HG03575 (cell line): ENCODE data around the gene KLHL6.

Experiments used
- ATAC-seq: cut with Tn5 transposase; IDR thresholded peaks from one replicate; pipeline ENCODE4 v1.9.1; 2021; ENCODE audit not compliant: unreplicated experiment, insufficient number of reproducible peaks, low FRiP score; ENCODE audit errors: extremely low read depth

Gene KLHL6, protein sequence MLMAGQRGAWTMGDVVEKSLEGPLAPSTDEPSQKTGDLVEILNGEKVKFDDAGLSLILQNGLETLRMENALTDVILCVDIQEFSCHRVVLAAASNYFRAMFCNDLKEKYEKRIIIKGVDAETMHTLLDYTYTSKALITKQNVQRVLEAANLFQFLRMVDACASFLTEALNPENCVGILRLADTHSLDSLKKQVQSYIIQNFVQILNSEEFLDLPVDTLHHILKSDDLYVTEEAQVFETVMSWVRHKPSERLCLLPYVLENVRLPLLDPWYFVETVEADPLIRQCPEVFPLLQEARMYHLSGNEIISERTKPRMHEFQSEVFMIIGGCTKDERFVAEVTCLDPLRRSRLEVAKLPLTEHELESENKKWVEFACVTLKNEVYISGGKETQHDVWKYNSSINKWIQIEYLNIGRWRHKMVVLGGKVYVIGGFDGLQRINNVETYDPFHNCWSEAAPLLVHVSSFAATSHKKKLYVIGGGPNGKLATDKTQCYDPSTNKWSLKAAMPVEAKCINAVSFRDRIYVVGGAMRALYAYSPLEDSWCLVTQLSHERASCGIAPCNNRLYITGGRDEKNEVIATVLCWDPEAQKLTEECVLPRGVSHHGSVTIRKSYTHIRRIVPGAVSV

DNA sequence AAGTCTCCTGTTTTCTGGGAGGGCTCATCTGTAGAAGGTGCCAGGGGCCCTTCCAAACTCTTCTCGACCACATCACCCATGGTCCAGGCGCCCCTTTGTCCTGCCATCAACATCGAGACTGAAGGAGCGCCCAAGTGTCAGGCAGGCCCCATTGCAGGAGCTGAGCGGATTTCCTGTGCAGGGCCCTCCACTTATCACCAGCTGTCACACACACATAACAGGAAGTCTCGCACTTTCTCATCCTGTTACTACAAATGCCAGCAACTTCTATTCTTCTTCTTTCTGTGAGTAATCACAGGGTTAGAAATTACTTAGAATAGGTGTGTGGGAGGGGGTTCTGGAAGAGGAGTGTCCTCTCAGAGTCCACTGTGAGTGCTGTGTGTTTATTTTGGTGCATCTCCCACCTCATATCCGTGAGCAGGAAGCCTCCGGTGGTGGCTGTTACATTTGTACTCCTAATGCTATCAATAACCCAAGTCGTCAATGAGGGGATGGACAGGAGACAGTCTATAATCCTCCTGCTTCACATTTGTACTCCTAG, at the start of gene KLHL6:
KLHL6 (minus strand) TSS at position 166 of the 541 bp plus-strand sequence; CDS start at position 113, 53 bp downstream.
- ATAC-seq = peak; percentile 83

DNA sequence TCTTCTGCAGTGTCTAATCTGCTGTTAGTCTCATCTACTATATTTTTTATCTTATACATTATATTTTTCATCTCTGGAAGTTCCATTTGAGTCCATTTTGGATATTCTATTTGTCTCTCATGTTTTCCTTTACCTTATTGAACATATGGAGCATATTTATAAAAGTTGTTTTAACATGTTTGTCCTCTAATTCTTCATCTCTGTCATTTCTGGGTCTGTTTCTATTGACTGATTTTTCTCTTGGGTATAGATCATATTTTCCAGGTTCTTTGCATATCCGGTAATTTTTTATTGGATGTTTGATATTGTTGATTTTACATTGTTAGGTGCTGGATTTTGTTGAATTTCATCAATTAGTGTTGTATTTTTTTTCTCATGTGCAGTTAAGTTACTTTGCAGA, 42.5 kb upstream of the KLHL6 start:
- no peak for ATAC-seq

DNA sequence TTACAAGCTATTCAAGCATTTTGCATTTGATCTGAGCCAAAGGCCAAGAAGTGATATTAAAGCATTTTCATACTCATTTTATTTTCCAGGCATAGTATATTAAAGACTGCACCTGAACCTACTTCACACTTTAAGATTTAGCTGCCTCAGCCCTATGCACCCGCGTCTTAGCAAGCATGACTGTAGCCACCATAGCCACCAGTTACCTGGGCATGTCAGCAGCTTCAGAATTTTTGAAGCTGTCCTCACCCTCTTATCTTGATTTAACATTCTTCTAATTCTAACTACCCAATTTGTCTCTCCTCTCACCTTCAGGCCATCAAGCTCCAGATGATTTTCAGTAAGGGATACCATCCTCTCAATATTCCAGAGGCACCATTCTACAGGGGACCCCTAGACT, 39.1 kb upstream of the KLHL6 start:
- no peak for ATAC-seq

DNA sequence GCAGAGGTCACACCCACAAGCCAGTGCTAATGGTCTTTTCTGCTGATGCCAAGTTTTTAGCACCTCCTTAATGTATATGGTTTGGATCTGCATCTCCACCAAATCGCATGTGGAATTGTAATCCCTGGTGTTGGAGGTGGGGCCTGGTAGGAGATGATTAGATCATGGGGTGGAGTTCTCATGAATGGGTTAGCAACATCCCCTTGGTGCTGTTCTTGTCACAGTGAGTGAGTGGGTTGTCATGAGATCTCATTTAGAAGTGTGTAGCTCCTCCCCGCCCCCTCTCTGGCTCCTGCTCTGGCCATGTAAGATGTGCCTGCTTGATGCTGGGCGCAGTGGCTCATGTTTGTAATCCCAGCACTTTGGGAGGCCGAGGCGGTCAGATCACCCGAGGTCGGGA, 37.3 kb upstream of the KLHL6 start:
- ATAC-seq = no peak

DNA sequence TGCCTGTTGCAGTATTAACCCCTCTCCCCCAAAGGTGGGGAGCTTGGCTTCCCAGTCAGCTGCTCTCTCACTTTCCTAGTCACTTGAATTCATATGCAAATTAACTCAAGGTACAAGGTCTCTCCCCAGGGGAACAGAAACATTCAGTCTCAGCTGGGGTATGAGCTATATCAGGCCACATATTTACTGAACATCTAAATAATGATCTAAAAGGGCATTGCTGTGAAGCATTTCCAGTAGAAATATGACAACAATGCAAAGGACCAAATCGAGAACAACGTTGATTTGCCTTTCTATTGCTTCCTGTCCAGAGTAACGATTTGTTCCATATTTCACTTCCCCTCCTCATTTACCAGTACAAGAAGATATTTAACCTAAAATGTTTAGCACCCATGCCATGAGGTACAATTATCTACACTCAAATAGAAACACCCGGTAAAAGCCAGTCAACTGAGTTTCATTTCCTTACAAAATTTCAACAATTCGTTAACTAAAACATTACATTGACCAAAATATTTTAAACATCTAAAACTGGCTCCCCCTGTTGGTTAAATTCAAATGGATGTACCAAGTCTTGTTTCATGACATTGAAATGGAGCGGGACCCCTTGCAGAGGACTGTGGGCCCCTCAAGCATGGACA, 36.5 kb upstream of the KLHL6 start:
- peak; percentile 95 for ATAC-seq

DNA sequence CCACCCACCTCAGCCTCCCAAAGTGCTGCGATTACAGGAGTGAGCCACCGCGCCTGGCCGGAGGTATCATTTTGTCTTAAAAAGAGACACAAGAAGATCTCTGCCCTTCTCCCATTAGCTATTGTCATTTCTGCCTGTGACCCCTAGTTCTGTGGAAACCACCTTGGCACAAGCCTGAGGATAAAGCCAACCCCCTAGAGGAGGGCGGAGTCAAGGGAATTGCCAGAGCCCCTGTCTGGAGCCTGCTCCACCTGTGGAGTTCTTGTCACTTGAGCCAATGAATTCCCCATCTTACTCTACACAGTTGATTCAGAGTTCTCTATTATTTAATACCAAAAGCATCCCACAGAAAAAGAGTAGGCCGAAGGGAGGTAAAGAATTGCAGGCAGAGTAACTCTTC, 34.9 kb upstream of the KLHL6 start:
- ATAC-seq = no peak

DNA sequence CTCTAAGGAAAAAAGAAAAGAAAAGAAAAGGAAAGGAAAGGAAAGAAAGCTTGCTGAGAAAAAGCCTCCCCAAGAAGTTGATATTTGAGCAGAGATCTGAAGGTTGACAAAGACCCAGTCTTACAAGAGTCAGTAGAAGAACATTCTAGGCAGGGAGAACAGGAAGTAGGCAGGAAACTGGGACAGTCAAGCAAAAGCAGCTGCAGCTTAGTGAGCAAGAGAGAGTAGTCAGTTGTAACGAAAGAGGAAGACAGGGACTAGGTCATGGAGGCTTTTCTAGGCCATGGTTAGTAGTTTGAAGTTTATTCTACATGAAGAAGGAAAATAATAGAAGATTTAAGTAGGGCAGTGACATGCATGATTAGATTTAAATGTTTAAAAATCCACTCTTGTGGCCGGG, 31.8 kb upstream of the KLHL6 start:
- no peak for ATAC-seq

DNA sequence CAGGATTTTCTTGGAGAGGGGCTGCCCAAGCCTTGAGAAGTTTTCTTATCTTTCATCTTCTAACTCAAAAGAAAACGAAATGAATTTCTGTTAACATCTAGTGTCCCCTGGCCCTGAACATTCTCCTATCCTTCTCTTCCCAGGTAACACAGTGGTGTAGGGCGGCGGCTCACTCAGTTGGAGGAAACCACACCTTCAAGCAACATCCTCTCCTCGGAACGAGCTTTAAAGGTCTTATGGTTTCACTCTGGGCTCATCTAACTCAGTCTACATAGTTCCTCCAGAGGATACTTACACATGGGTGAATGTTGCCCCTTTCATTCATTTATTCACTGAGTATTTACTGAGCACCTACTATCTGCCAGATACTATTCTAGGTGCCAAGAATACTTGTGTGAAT, 31.0 kb upstream of the KLHL6 start:
- ATAC-seq = no peak

DNA sequence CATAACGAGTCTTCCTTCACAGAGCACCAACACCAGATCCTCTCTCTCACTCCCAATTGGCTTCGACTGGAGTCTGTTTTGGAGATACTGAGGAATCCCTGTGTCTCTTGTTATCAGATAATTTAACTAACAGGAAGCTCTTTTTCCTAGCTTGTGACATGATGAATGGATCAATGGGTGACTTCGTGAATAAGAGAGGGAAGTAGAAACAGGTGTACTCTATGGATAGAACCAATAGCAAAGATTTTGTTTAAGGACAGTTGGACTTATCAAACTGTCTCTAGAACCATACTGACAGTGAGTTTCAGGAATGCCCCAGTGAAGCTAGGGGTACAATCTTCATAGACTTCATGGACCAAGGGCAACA, 29.4 kb upstream of the KLHL6 start:
- ATAC-seq = no peak

DNA sequence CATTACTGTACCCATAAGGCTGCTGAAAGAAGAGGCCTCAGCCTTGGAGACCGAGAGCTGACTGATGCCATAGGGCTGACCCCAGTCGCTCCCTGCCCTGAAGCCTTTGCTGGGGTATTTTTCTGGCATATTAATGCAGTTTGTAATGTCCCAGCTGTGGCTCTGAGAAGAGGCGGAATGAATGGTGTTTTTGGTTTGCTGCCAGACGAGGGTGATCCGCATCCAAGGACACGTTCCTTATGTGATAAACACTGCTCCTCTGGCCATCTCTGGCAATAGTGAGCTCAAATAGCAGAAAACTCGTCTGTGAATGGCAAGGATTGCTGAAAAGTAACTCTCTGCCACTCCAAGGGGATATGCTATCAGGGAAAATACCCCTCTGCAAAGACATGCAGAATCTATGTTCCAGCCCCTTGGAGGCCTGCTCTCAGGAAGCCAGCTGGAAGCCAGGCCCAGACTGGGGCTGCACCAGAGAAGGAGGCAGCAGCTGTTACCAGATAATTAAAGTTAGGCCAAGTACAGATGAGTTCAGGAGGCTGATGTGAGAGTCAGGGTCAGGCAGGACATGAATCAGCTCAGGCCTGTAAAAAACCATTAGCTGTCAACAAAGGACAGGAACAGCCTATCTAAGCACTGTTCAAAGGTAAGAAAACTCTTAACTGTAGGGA, 28.9 kb upstream of the KLHL6 start:
- no peak for ATAC-seq

DNA sequence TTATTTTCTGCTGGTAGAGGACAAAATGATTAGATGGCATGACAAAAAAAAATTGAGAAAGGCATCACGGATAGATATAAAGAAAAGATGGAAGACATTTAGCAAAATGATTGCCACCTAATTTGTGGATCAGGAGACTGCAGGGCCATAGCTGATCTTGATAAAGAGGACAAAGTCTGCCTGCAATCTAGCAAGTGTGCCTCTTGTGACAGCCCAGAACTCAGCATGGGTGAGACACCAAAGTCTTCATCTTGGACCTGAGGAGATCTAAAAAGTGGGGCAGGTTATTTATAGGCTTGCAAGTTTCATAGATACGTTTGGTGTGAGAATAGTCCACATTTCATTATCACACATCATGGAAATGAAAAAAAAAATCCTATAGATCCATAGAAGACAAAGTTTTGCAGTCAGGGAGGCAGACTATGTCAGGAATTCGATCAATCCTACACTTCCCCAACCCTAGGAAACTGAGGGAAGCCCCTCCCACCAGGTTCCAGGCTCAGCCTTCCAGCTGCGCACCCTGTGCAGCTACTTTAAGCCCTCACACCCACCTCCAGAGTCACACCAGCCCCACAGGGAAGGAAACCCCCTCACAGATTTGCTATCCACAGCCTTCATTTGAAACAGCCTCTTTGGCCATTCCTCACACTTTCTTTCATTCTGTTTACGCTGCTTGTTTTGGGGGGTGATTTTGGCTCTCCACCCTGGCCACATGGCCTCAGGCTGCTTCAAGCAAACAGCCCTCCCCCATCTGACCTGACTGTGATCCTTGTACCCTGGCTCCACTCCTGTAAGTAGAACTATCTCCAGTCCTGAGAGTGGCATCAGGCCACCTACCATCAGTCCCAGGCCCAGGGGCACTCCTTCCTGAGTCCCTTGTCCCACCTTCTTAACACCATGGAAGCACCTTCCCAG, 28.1 kb upstream of the KLHL6 start:
- ATAC-seq = no peak

DNA sequence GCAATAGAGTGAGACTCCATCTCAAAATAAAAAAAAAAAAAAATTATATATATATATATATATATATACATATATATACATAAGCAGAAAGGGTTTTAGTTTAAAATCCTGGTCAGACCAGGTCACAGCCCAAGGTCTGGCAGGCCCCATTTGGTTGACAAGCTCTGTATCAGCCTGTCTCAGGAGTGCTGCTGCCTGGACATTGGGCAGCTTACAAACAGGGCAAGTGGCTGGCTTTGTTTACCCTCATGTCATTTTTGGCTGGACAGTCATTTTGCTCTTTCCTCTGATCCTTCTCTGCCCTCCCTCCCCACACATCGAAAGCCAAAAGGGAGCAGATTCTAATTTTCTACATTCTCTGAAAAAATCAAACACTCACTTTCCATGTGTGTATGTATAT, 26.7 kb upstream of the KLHL6 start:
- ATAC-seq = no peak

DNA sequence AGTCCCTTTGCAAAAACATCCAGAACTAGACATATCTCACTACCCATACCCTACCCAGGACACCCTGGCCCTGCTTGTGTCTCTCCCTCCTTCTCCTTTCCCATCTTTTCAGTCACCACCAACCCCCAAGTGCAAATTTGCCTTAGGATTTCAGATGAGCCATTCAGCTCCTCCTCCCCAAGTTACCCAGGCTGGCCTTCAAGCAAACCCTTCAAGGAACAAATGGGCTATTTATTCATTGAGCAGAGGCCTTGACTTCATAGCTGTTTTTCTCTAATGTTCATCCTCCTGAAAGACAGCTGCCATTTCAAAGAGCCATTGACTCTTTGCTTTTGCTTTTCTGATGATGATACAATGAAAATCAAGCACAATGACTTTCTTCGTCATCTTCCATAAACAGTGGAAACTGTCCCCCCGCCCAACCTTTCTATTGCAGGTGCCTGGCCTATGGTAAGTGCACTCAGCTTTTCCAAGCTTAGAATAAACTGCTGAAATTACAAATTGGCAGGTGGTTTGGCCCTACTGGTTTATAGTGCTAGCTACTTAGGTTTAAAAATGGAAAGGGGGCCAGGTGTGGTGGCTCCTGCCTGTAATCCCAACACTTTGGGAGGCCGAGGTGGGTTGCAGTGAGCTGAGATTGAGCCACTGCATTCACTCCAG, 26.1 kb upstream of the KLHL6 start:
- no peak for ATAC-seq

DNA sequence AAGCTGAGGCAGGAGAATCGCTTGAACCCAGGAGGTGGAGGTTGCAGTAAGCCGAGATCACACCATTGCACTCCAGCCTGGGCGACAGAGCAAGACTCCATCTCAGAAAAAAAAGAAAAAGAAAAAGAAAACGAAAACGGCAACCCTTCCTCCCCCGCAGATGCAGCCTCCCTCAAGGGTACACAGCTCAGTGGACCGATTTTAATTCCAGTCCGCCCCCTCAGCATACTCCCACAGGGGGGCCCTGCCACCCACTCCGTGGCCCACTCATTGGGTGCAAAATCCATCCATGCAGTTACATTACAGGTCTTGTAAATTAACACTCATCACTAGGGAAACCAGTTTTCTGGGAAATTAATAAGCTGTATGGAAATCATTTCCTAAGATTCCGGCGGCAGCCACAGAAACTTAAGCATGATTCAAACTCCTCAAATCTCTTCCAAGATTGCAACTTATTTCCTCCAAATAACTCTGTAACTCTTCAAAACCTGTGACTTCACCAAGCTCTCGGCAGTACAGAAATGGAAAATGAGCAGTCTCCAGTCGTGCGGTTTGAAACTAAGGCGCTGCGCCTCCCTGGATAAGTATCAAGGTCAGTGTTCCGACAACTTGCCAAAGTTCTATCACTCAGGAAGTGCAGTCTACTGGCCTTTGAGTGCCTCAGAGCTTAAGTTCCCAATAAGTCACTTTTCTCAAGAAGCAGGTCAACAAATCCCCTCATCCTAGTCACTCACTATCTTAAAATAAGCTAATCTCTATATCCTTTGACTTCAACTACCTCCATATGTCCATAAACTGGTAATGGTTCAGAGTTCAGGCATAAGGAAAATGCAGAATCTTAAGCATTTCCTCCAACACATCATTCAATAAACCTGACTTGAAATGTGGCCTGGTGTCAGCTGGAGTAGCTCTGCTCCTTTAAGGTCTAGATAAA, 24.7 kb upstream of the KLHL6 start:
- ATAC-seq = no peak

DNA sequence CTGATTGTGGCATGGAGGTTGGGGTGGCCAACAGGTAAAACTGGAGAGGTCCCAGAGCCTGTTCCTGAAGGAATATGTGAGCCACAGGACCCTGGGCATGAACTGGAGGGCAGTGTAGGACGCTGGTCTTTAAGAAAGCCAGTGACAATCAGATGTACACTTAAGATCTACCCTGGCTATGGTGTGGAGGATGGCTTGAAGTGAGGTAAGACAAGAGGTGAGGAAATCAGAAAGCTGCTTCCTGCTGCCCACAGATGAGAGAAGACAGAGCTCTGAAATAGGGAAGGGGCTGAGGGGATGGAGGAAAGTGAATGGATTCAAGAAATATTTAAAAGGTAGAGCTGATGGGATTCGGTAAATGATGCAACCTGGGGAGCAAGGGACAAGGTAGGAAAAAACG, 22.7 kb upstream of the KLHL6 start:
- ATAC-seq = no peak

DNA sequence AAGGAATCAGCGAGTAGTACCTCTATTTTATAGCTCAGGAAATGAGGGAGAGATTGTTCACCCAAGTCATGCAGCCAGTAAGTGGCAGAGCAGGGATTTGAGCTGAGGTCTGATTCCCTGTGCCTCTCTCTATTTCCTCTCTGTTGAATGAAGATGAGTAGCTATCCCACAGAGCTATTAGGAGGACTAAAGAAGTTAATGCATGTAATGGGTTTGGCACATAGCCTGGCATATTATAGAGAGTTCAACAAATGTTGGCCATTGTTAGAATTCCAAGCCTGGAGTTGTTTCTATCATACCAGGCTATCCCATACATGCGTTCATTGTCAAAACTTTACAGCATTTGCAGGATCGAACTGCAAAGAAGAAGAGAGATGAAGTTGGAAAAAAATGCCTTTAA, 21.8 kb upstream of the KLHL6 start:
- no peak for ATAC-seq

DNA sequence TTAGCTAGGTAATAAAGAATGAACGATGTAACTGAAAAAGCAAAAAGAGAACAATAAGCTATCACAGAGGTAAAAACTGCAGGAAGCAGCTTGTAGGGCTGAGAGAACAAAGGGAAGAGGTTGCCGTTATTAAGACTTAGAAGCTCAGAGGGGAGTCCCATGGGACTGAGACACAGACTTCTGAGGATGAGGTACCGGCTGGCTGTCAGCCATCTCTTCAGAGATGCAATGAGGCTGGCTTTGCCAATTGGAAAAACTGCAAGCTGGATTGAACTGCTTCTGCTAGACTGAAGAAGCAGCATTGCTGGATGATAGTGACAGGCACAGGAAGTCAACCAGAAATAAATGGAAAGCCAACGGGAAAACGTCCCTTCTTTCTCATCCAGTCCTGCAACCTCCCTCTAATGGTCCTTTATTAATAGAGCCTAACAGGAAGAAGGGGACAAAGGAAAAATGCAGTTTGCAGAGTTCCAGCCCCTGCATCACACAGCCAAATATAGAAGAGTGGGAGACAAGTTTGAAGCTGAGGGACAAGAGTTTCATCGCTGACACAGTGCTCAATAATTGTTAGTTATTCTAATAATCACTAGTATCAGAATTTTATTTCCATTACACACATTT, 21.1 kb upstream of the KLHL6 start:
- ATAC-seq = no peak
